Cardiac muscle cell (in vitro differentiated cells and primary cell): Measurements from ENCODE around the gene CPEB4. TPM values are rescaled to one million over a fixed set of nuclear protein-coding genes. Genes with fewer than 3 reads are reported as not detected.

ENCODE experiments used
- DNase-seq, 2 donors: peaks; one replicate each; pipeline versions ENCODE4 v3.0.0 to v3.0.0-alpha.2; 2010 to 2017; ENCODE audit warnings: low read depth in 1 of 2, low spot score in 1 of 2
- H3K27ac ChIP-seq: fragments of 200-600 bp; sonication (generic); 2 replicates; pipeline ENCODE4 v1.5.1; 2016
- H3K27me3 ChIP-seq: fragments of 200-600 bp; sonication (generic); 2 replicates; pipeline ENCODE4 v1.6.0; 2016; ENCODE audit warnings: control low read depth
- H3K36me3 ChIP-seq: fragments of 200-600 bp; sonication (generic); 2 replicates; pipeline ENCODE4 v1.5.1; 2016; ENCODE audit warnings: control low read depth
- H3K4me1 ChIP-seq: fragments of 200-600 bp; sonication (generic); 2 replicates; pipeline ENCODE4 v1.8.1; 2017; ENCODE audit warnings: low read depth, mild to moderate bottlenecking, mixed run types
- H3K4me3 ChIP-seq: fragments of 200-600 bp; sonication (generic); 2 replicates; pipeline ENCODE4 v1.5.1; 2016; ENCODE audit warnings: mild to moderate bottlenecking
- H3K9me3 ChIP-seq: fragments of 200-600 bp; sonication (generic); 2 replicates; pipeline ENCODE4 v1.5.1; 2017; ENCODE audit warnings: low read depth, mild to moderate bottlenecking, control low read depth
- polyA plus RNA-seq: library from polyadenylated mRNA; unstranded; fragments of >200 nt; fragmentation: Nextera tagmentation; extraction: Ambion mirVana; gene quantifications from 2 replicates; pipeline ENCODE4 v1.2.1, GENCODE V29; 2016
- total RNA-seq: library from RNA; depleted of rRNA; stranded (reverse); fragments of >200 nt; gene quantifications from 2 replicates; pipeline ENCODE4 v1.2.3, GENCODE V29; 2016
- TF ChIP-seq, protein P1 (sequence below): IDR thresholded peaks from 2 replicates; pipeline ENCODE4 v1.5.1; 2012; ENCODE audit warnings: low read depth, mild to moderate bottlenecking, low read length

Gene CPEB4
- total and polyA plus RNA-seq, 2 experiments from 2014 or later = 23.8 to 65.2 TPM

DNA sequence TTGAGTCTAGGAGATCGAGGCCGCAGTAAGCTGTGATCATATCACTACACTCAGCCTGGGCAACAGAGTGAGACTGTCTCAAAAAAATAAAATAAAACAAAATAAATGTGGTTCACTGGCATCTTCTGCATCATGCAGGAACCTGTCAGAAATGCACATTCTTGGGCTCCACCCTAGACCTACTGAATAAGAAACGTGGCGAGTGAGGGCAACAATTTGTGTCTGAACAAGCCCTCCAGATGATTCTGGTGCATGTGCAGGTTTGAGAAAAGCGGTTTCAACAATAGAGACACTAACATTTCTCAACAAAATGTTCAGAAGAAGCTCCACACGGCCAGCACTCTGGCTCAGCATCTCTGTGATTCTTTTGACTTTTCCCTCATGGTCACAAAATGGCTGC lies 42.8 kb upstream of the CPEB4 start:
- no peak overlapping the region for H3K4me3 ChIP-seq
- TF ChIP-seq, protein P1, sequence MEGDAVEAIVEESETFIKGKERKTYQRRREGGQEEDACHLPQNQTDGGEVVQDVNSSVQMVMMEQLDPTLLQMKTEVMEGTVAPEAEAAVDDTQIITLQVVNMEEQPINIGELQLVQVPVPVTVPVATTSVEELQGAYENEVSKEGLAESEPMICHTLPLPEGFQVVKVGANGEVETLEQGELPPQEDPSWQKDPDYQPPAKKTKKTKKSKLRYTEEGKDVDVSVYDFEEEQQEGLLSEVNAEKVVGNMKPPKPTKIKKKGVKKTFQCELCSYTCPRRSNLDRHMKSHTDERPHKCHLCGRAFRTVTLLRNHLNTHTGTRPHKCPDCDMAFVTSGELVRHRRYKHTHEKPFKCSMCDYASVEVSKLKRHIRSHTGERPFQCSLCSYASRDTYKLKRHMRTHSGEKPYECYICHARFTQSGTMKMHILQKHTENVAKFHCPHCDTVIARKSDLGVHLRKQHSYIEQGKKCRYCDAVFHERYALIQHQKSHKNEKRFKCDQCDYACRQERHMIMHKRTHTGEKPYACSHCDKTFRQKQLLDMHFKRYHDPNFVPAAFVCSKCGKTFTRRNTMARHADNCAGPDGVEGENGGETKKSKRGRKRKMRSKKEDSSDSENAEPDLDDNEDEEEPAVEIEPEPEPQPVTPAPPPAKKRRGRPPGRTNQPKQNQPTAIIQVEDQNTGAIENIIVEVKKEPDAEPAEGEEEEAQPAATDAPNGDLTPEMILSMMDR = no peak
- no peak for DNase-seq
- peaks cover under 1% of the 10 kb centered on the region for H3K4me1 ChIP-seq
- H3K27me3 ChIP-seq = no peaks in the 10 kb centered on the region
- H3K27ac ChIP-seq = no peak overlapping the region
- H3K36me3 ChIP-seq = no peaks in the 10 kb centered on the region
- no peaks in the 10 kb centered on the region for H3K9me3 ChIP-seq

- no peaks in the 10 kb centered on the region for H3K27me3 ChIP-seq
- peaks cover 5% of the 10 kb centered on the region for H3K4me1 ChIP-seq
- H3K36me3 ChIP-seq = no peaks in the 10 kb centered on the region
- H3K9me3 ChIP-seq = no peaks in the 10 kb centered on the region
- DNase-seq = no peak
- no peak overlapping the region for H3K27ac ChIP-seq
- H3K4me3 ChIP-seq = no peak overlapping the region
- TF ChIP-seq, protein P1 = no peak
Observed at GRCh38 chr5:173846929-173847501, 41.1 kb upstream of the CPEB4 start.

- Histone ChIP-seq H3K27me3 (no peaks in the 10 kb centered on the region), H3K4me3 (no peak overlapping the region), H3K9me3 (no peaks in the 10 kb centered on the region), H3K27ac (no peak overlapping the region), H3K4me1 (peaks cover 8% of the 10 kb centered on the region), H3K36me3 (no peaks in the 10 kb centered on the region)
- DNase-seq = no peak
- TF ChIP-seq, protein P1 = no peak
Observed at GRCh38 chr5:173848986-173849596, 39.1 kb upstream of the CPEB4 start.

DNA sequence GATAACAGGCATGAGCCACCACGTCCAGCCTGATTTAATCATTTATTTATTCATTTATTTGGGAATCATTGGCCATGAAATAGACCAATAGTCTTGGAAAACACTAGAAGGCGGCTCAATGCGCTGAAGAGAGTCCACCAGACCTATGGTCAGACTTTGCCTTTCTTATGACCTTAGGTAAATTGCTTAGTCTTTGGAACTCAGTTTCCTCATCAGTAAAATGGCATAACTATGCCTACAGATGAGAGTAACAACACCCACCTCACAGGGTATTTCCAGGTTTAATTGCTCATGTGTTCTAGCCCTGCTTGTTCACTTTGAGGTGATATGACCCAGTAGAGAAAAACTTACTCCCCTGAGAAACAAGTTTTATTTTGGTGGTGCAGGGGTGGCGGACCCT lies 38.2 kb upstream of the CPEB4 start:
- no peaks in the 10 kb centered on the region for H3K27me3 ChIP-seq
- peaks cover 8% of the 10 kb centered on the region for H3K4me1 ChIP-seq
- DNase-seq = no peak
- H3K4me3 ChIP-seq = no peak overlapping the region
- TF ChIP-seq, protein P1 = no peak
- no peaks in the 10 kb centered on the region for H3K9me3 ChIP-seq
- no peak overlapping the region for H3K27ac ChIP-seq
- no peaks in the 10 kb centered on the region for H3K36me3 ChIP-seq

GRCh38 chr5:173850659-173851058 lies 37.5 kb upstream of the CPEB4 start:
- TF ChIP-seq, protein P1 = no peak
- H3K9me3 ChIP-seq = no peaks in the 10 kb centered on the region
- no peak for DNase-seq

More at GRCh38 chr5:173850659-173851058, 37.5 kb upstream of the CPEB4 start:
- H3K27ac ChIP-seq = no peak overlapping the region
- H3K4me3 ChIP-seq = no peak overlapping the region
- no peaks in the 10 kb centered on the region for H3K27me3 ChIP-seq
- peaks cover 8% of the 10 kb centered on the region for H3K4me1 ChIP-seq
- H3K36me3 ChIP-seq = no peaks in the 10 kb centered on the region
